PC-3 (cell line): ENCODE data around the gene TRIM4.

Experiments
- EZH2 ChIP-seq: fragments of 300-600 bp; sonication (generic); IDR thresholded peaks from one replicate; pipeline ENCODE4 v1.6.1; 2017; ENCODE audit warnings: antibody characterized with exemption, mild to moderate bottlenecking, low read length; ENCODE audit not compliant: unreplicated experiment
- EZH2phosphoT487 ChIP-seq: fragments of 300-600 bp; sonication (generic); IDR thresholded peaks from 2 replicates; pipeline ENCODE4 v1.6.1; 2018; ENCODE audit warnings: mild to moderate bottlenecking, antibody characterized with exemption, low read length, borderline replicate concordance
- TF ChIP-seq, protein P1 (sequence below): fragments of 300-600 bp; sonication (generic); conservative IDR thresholded peaks from 2 replicates; pipeline ENCODE4 v1.5.1; 2017; ENCODE audit warnings: antibody characterized with exemption, low read depth, mild to moderate bottlenecking, low read length

DNA sequence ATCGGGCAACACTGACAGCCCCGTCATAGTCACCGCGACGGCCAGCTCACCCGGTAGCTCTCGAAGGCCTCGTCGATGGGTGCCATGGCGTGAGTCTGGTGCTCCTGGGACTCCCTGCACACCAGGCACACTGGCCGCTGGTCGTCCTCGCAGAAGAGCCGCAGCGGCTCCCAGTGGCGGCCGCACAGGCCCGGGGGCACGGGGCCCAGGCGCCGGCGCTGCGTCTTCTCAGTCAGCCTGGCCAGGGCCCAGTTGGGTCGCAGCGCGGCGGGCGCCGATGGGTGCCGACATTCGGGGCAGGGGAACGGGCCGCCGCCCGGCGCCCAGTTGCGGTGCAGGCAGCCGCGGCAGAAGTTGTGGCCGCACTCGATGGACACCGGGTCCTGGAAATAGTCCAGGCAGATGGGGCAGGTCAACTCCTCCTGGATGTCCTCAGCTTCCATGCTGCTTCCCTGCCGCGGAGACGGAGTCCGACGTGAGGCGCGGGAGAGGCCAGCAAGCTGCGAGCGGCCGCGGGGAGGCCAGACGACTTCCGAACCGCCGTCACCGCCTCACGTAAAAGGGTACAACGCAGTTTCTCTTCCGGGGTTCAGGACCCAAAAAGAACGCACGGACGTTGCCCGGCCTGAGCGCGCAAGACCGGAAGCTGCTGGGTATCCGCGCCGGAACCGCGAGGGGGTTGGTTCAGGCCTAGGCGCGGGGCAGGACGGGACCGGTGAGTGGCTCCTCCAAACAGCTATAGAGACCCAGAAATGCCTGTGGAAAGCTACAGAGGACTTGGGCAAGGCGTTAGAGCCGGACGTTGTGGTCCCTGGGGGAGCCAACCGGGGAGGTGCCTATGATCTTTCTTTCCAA, at the start of gene TRIM4:
- TF ChIP-seq, protein P1, sequence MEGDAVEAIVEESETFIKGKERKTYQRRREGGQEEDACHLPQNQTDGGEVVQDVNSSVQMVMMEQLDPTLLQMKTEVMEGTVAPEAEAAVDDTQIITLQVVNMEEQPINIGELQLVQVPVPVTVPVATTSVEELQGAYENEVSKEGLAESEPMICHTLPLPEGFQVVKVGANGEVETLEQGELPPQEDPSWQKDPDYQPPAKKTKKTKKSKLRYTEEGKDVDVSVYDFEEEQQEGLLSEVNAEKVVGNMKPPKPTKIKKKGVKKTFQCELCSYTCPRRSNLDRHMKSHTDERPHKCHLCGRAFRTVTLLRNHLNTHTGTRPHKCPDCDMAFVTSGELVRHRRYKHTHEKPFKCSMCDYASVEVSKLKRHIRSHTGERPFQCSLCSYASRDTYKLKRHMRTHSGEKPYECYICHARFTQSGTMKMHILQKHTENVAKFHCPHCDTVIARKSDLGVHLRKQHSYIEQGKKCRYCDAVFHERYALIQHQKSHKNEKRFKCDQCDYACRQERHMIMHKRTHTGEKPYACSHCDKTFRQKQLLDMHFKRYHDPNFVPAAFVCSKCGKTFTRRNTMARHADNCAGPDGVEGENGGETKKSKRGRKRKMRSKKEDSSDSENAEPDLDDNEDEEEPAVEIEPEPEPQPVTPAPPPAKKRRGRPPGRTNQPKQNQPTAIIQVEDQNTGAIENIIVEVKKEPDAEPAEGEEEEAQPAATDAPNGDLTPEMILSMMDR, result peak; percentile 5; the same call in 1 of the 2 replicates
- no peak for TF ChIP-seq EZH2
- no peak for TF ChIP-seq EZH2phosphoT487
